ENCODE results near the gene LRRC47.

GRCh38 chr1:3837685-3838084 lies 41.4 kb upstream of the LRRC47 start:
- TF ChIP-seq CTCF (IDR thresholded peaks at IDR 0.05; ENCODE audit: control extremely low read depth in 1 of 3, insufficient read depth in 1 of 3, low read depth in 1 of 3, low read length in 3 of 3) (no peak), YY1 (IDR thresholded peaks at IDR 0.05; ENCODE audit: low read depth, low read length) (no peak)

All from H1 (cell line).